Tibial artery (tissue), 4 donors: ENCODE measurements around the gene ZNF835.

Experiments used
- DNase-seq, 2 donors: peaks; one replicate each; pipeline ENCODE4 v3.0.0-alpha.2; 2019
- H3K27ac ChIP-seq, 2 donors: fragments of 200-600 bp; sonication (generic) in 1 of 2; 1 replicate in 1 of 2; 2 replicates in 1 of 2; pipeline ENCODE4 v1.5.1; 2018 to 2019; ENCODE audit warnings: mild to moderate bottlenecking in 1 of 2
- H3K27me3 ChIP-seq, 2 donors: fragments of 200-600 bp; sonication (generic) in 1 of 2; one replicate each; pipeline versions ENCODE4 v1.5.1 to v1.6.0; 2016 to 2019
- H3K36me3 ChIP-seq, 3 donors: fragments of 200-600 bp; sonication (generic) in 2 of 3; one replicate each; pipeline ENCODE4 v1.5.1; 2016 to 2019; ENCODE audit warnings: mild to moderate bottlenecking in 2 of 3
- H3K4me1 ChIP-seq, 4 donors: fragments of 200-600 bp; sonication (generic) in 2 of 4; 1 replicate in 3 of 4; 2 replicates in 1 of 4; pipeline ENCODE4 v1.5.1; 2016 to 2019
- H3K4me3 ChIP-seq, 2 donors: fragments of 200-600 bp; sonication (generic) in 1 of 2; 1 replicate in 1 of 2; 2 replicates in 1 of 2; pipeline ENCODE4 v1.5.1; 2018 to 2019; ENCODE audit warnings: mild to moderate bottlenecking in 2 of 2
- H3K9me3 ChIP-seq, 3 donors: fragments of 200-600 bp; sonication (generic) in 1 of 3; one replicate each; pipeline ENCODE4 v1.5.1; 2016 to 2019
- CTCF ChIP-seq, 2 experiments: fragments of 200-600 bp in 1 of 2; fragments of 450-650 bp in 1 of 2; IDR thresholded peaks; one replicate each; pipeline ENCODE4 v1.5.1; 2017 to 2019; ENCODE audit warnings: antibody characterized with exemption in 2 of 2, mild to moderate bottlenecking in 1 of 2, moderate library complexity in 1 of 2
- intact Hi-C: fragments of 100-400 bp; cut with DNase I; formaldehyde crosslinking; loops from one replicate; pipeline ENCODE4 v1.15.0; 2023; ENCODE audit warnings: low total_unique reads

The ZNF835 gene

DNA sequence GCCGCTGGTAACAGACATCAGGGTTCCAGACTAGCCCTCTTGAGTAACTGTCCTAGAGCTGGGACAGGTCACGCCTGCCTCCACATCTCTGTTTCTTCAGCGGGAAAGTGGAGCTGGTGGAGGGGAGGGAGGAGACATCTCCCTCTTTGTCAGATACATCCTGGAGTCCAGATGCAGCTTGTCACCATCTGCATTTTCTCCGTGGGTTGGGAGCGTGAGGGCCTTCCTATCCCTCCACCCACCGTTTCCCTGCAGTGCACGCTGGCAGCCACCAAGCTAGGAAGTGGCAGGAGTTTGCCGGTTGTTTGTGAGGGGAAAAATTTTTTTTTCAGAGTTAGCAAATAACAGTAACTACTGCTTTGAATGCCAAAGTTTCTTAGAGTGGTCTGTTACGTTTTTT lies 48.6 kb downstream of the ZNF835 start:
- Histone ChIP-seq H3K27me3 (no peaks in the 10 kb centered on the region), H3K27ac (no peak overlapping the region), H3K9me3 (peaks cover 6 to 95% (median 50%) of the 10 kb centered on the region in 3 donors), H3K4me1 (no peaks in the 10 kb centered on the region), H3K36me3 (peaks cover 59 to 91% (median 77%) of the 10 kb centered on the region in 3 donors), H3K4me3 (no peak overlapping the region)
- no peak for TF ChIP-seq CTCF (IDR thresholded peaks at IDR 0.05)
- intact Hi-C loops = no loop called here
- DNase-seq = no peak

DNA sequence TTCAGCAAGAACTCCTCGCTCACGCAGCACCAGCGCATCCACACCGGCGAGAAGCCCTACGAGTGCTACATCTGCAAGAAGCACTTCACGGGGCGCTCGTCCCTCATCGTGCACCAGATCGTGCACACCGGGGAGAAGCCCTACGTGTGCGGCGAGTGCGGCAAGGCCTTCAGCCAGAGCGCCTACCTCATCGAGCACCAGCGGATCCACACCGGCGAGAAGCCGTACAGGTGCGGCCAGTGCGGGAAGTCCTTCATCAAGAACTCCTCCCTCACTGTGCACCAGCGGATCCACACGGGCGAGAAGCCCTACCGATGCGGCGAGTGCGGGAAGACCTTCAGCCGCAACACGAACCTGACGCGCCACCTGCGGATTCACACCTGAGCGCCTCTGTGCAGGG lies 49.2 kb downstream of the ZNF835 start:
- Histone ChIP-seq H3K27ac (no peak overlapping the region), H3K27me3 (no peaks in the 10 kb centered on the region), H3K4me3 (no peak overlapping the region), H3K36me3 (peaks cover 65 to 92% (median 81%) of the 10 kb centered on the region in 3 donors), H3K9me3 (peaks cover 6 to 95% (median 44%) of the 10 kb centered on the region in 3 donors), H3K4me1 (no peaks in the 10 kb centered on the region)
- intact Hi-C loops = no loop called here
- no peak for DNase-seq
- TF ChIP-seq CTCF (IDR thresholded peaks at IDR 0.05) = no peak

GRCh38 chr19:56619121-56619520 lies 52.4 kb downstream of the ZNF835 start:
- Histone ChIP-seq H3K9me3 (peaks cover 11 to 98% (median 42%) of the 10 kb centered on the region in 3 donors), H3K4me3 (no peak overlapping the region), H3K27ac (no peak overlapping the region), H3K36me3 (peaks cover 59 to 97% (median 95%) of the 10 kb centered on the region in 3 donors), H3K4me1 (no peaks in the 10 kb centered on the region), H3K27me3 (no peaks in the 10 kb centered on the region)
- no peak for DNase-seq
- TF ChIP-seq CTCF (IDR thresholded peaks at IDR 0.05) = no peak
- intact Hi-C loops = no loop called here

- H3K4me3 ChIP-seq = no peak overlapping the region
- peaks cover 11 to 100% (median 49%) of the 10 kb centered on the region in 3 donors for H3K9me3 ChIP-seq
- peaks cover 57 to 96% (median 95%) of the 10 kb centered on the region in 3 donors for H3K36me3 ChIP-seq
- no peak for TF ChIP-seq CTCF (IDR thresholded peaks at IDR 0.05)
- H3K4me1 ChIP-seq = no peaks in the 10 kb centered on the region
- intact Hi-C loops = no loop called here
- no peaks in the 10 kb centered on the region for H3K27me3 ChIP-seq
- no peak for DNase-seq
- no peak overlapping the region for H3K27ac ChIP-seq
Observed at GRCh38 chr19:56617531-56617930, 54.0 kb downstream of the ZNF835 start.

DNA sequence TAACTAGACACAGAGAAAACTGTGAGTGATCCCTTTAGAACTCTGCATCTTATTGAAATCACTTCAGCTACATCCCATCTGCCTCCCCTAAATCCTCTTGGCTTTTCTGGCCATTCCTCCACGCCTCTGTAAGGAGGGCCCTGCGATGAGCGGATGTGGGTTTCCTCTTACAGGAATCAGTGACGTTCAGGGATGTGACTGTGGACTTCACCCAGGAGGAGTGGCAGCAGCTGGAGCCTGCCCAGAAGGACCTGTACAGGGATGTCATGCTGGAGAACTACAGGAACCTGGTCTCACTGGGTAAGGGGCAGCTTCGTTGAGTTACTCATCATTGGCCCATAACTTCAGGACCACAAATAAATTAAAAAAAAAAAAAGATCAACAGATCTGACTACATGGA lies 57.9 kb downstream of the ZNF835 start:
- TF ChIP-seq CTCF (IDR thresholded peaks at IDR 0.05) = no peak
- H3K4me3 ChIP-seq = no peak overlapping the region
- H3K9me3 ChIP-seq = peaks cover 5 to 100% (median 39%) of the 10 kb centered on the region in 3 donors
- no peak overlapping the region for H3K27ac ChIP-seq
- no peak for DNase-seq
- intact Hi-C loops = no loop called here
- peaks cover 58 to 92% (median 89%) of the 10 kb centered on the region in 3 donors for H3K36me3 ChIP-seq
- H3K27me3 ChIP-seq = no peaks in the 10 kb centered on the region
- no peaks in the 10 kb centered on the region for H3K4me1 ChIP-seq

DNA sequence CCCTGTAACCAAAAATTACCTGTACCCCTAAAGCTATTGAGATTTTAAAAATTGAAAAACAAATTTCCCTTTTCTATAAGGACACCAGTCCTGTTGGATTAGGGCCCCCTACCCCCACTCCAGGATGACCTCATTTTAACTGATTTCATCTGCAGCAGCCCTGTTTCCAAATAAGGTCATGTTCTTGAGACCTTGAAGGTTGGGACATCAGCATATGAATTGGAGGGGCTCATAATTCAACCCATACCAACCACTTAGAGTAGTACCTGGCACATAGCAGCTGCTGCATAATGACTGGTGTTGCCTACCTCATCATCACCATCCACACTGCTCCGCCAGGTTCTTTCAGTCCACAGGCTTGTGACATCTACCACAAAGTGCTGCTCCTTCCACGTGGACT lies 58.8 kb downstream of the ZNF835 start:
- H3K9me3 ChIP-seq = peaks cover 5 to 100% (median 45%) of the 10 kb centered on the region in 3 donors
- DNase-seq = no peak
- no peaks in the 10 kb centered on the region for H3K27me3 ChIP-seq
- TF ChIP-seq CTCF (IDR thresholded peaks at IDR 0.05) = no peak
- H3K4me3 ChIP-seq = no peak overlapping the region
- intact Hi-C loops = no loop called here
- no peaks in the 10 kb centered on the region for H3K4me1 ChIP-seq
- H3K36me3 ChIP-seq = peaks cover 57 to 92% (median 89%) of the 10 kb centered on the region in 3 donors
- no peak overlapping the region for H3K27ac ChIP-seq
